Panc1 (cell line): ENCODE results near the gene EML6. TPM values are rescaled to one million over a fixed set of nuclear protein-coding genes. Genes with fewer than 3 reads are reported as not detected.

Experiments used
- ATAC-seq: fragments of 200-7000 bp; cut with Tn5 transposase; 2 replicates; pipeline ENCODE4 v1.9.1; 2020; ENCODE audit warnings: mild to moderate bottlenecking, moderate library complexity
- BruUV-seq: library from RNA; stranded (reverse); fragments of 400-500 nt; replicated peaks from 2 replicates; lab custom pipeline; 2021; lab: Mats Ljungman, UMichigan
- CTCF ChIA-PET: fragments of 300-600 bp; sonication (Branson Sonifier 250); formaldehyde crosslinking; loops from one replicate; lab custom pipeline; 2022; ENCODE audit warnings: antibody characterized with exemption; lab: Charles Lee
- POLR2A ChIA-PET: fragments of 300-600 bp; sonication (Branson Sonifier 250); formaldehyde crosslinking; loops from one replicate; lab custom pipeline; 2022; ENCODE audit warnings: antibody characterized with exemption; lab: Charles Lee
- DNase-seq: peaks from one replicate; pipeline ENCODE4 v3.0.0-alpha.2; 2010; ENCODE audit warnings: low read depth, low spot score
- H3K27ac ChIP-seq: 2 replicates; pipeline ENCODE4 v1.5.1; 2011; ENCODE audit warnings: mild to moderate bottlenecking, low read length, inconsistent platforms
- H3K27me3 ChIP-seq: fragments of 200-500 bp; sonication (Bioruptor generic); 2 replicates; pipeline ENCODE4 v1.6.0; 2014; ENCODE audit warnings: low read length, inconsistent platforms; ENCODE audit not compliant: control insufficient read depth, insufficient read depth
- H3K36me3 ChIP-seq: fragments of 200-500 bp; sonication (Bioruptor generic); 2 replicates; pipeline ENCODE4 v1.5.1; 2014; ENCODE audit warnings: inconsistent platforms, mild to moderate bottlenecking, low read length, moderate library complexity; ENCODE audit not compliant: control insufficient read depth, insufficient read depth
- H3K4me1 ChIP-seq: 2 replicates; pipeline ENCODE4 v1.5.1; 2011; ENCODE audit warnings: inconsistent platforms, mild to moderate bottlenecking, low read length, moderate library complexity; ENCODE audit not compliant: control insufficient read depth, insufficient read depth
- H3K4me3 ChIP-seq, 2 experiments: 2 replicates each; pipeline ENCODE4 v1.5.1; 2011 to 2012; ENCODE audit warnings: low read depth in 2 of 2, low read length in 2 of 2, mild to moderate bottlenecking in 2 of 2, inconsistent platforms in 1 of 2, moderate library complexity in 1 of 2
- H3K9me3 ChIP-seq: fragments of 200-500 bp; sonication (Bioruptor generic); 2 replicates; pipeline ENCODE4 v1.5.1; 2014; ENCODE audit warnings: low read depth, mild to moderate bottlenecking, inconsistent platforms, low read length, moderate library complexity; ENCODE audit not compliant: control insufficient read depth, insufficient read depth
- CTCF ChIP-seq: fragments of 450-650 bp; IDR thresholded peaks from 2 replicates; pipeline ENCODE4 v1.5.1; 2017; ENCODE audit warnings: mild to moderate bottlenecking
- POLR2AphosphoS5 ChIP-seq: IDR thresholded peaks from 2 replicates; pipeline ENCODE4 v1.6.1; 2012; ENCODE audit warnings: mild to moderate bottlenecking, low read depth, low read length, moderate library complexity
- SIN3A ChIP-seq: IDR thresholded peaks from 2 replicates; pipeline ENCODE4 v1.6.1; 2012; ENCODE audit warnings: low read depth, mild to moderate bottlenecking, low read length, moderate library complexity, borderline replicate concordance; ENCODE audit not compliant: insufficient read depth
- TCF7L2 ChIP-seq: IDR thresholded peaks from 2 replicates; pipeline ENCODE4 v1.6.1; 2011; ENCODE audit warnings: mild to moderate bottlenecking, low read depth, low read length, inconsistent platforms
- in situ Hi-C: cut with HindIII; loops from 2 replicates; pipeline ENCODE4 v1.10.0; 2016; ENCODE audit warnings: low sequenced_read_pairs, low pct_unique_long_range_greater_than_20kb
- intact Hi-C: fragments of 100-400 bp; cut with micrococcal nuclease; formaldehyde crosslinking; loops from one replicate; pipeline ENCODE4 v1.10.0; 2022; ENCODE audit not compliant: unreplicated experiment
- total RNA-seq: library from RNA; stranded (reverse); gene quantifications from one replicate; pipeline ENCODE4 v1.2.1, GENCODE V29; 2021; ENCODE audit not compliant: unreplicated experiment
- TF ChIP-seq, protein P1 (sequence below), 2 experiments: IDR thresholded peaks; 2 replicates each; pipeline ENCODE4 v1.6.1; 2011 to 2012; ENCODE audit warnings: low read depth in 2 of 2, control low read depth in 1 of 2, low read length in 1 of 2, mild to moderate bottlenecking in 1 of 2, moderate library complexity in 1 of 2; ENCODE audit not compliant: insufficient read depth in 1 of 2

The EML6 gene
- total RNA-seq, 1 experiment from 2014 or later = 6.3 TPM

GRCh38 chr2:54969295-54969939 is 246.0 kb downstream of the EML6 start:
- BruUV-seq = no TSS peak
- ATAC-seq (no peak), DNase-seq (no peak)
- H3K9me3 ChIP-seq = no peaks in the 10 kb centered on the region
- intact Hi-C loops = no loop called here
- ChIA-PET POLR2A (no interaction called here), CTCF (interaction anchor here (0.6 to 1.5 kb wide), 2 partner anchors 70 to 767 kb away, joined by 5 read pairs; no protein-coding TSS in a partner anchor)
- peaks cover 61% of the 10 kb centered on the region for H3K4me1 ChIP-seq
- H3K27me3 ChIP-seq = no peaks in the 10 kb centered on the region
- no peak for TF ChIP-seq TCF7L2
- TF ChIP-seq SIN3A = no peak
- TF ChIP-seq, protein P1, sequence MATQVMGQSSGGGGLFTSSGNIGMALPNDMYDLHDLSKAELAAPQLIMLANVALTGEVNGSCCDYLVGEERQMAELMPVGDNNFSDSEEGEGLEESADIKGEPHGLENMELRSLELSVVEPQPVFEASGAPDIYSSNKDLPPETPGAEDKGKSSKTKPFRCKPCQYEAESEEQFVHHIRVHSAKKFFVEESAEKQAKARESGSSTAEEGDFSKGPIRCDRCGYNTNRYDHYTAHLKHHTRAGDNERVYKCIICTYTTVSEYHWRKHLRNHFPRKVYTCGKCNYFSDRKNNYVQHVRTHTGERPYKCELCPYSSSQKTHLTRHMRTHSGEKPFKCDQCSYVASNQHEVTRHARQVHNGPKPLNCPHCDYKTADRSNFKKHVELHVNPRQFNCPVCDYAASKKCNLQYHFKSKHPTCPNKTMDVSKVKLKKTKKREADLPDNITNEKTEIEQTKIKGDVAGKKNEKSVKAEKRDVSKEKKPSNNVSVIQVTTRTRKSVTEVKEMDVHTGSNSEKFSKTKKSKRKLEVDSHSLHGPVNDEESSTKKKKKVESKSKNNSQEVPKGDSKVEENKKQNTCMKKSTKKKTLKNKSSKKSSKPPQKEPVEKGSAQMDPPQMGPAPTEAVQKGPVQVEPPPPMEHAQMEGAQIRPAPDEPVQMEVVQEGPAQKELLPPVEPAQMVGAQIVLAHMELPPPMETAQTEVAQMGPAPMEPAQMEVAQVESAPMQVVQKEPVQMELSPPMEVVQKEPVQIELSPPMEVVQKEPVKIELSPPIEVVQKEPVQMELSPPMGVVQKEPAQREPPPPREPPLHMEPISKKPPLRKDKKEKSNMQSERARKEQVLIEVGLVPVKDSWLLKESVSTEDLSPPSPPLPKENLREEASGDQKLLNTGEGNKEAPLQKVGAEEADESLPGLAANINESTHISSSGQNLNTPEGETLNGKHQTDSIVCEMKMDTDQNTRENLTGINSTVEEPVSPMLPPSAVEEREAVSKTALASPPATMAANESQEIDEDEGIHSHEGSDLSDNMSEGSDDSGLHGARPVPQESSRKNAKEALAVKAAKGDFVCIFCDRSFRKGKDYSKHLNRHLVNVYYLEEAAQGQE (IDR thresholded peaks at IDR 0.05; ENCODE audit: insufficient read depth in 1 of 2, low read depth in 2 of 2, low read length in 1 of 2) = no peak
- TF ChIP-seq CTCF = no peak
- TF ChIP-seq POLR2AphosphoS5 = no peak
- in situ Hi-C loops = no loop called here
- H3K27ac ChIP-seq = peak overlapping the region; percentile 46
- peaks cover 23% of the 10 kb centered on the region for H3K36me3 ChIP-seq
- no peak overlapping the region for H3K4me3 ChIP-seq

GRCh38 chr2:54969940-54970338 is 246.5 kb downstream of the EML6 start:
- peaks cover 28% of the 10 kb centered on the region for H3K36me3 ChIP-seq
- in situ Hi-C loops (no loop called here), intact Hi-C loops (no loop called here)
- H3K27ac ChIP-seq = peak overlapping the region; percentile 46
- ATAC-seq (no peak), DNase-seq (no peak)
- no peak for TF ChIP-seq SIN3A
- TF ChIP-seq POLR2AphosphoS5 = no peak
- no peak for TF ChIP-seq CTCF
- TF ChIP-seq TCF7L2 = no peak
- TF ChIP-seq, protein P1 (IDR thresholded peaks at IDR 0.05; ENCODE audit: insufficient read depth in 1 of 2, low read depth in 2 of 2, low read length in 1 of 2) = no peak
- ChIA-PET CTCF (interaction anchor here (0.6 to 1.5 kb wide), 2 partner anchors 70 to 767 kb away, joined by 5 read pairs; no protein-coding TSS in a partner anchor), POLR2A (no interaction called here)
- no peaks in the 10 kb centered on the region for H3K9me3 ChIP-seq
- no peaks in the 10 kb centered on the region for H3K27me3 ChIP-seq
- H3K4me1 ChIP-seq = peaks cover 66% of the 10 kb centered on the region
- no peak overlapping the region for H3K4me3 ChIP-seq
- BruUV-seq = no TSS peak
